DMS153 (cell line): ENCODE data around the gene MYRF.

Experiments used
- DNase-seq: peaks from one replicate; lab custom pipeline; 2025; lab: John Stamatoyannopoulos, UW

MYRF gene

DNA sequence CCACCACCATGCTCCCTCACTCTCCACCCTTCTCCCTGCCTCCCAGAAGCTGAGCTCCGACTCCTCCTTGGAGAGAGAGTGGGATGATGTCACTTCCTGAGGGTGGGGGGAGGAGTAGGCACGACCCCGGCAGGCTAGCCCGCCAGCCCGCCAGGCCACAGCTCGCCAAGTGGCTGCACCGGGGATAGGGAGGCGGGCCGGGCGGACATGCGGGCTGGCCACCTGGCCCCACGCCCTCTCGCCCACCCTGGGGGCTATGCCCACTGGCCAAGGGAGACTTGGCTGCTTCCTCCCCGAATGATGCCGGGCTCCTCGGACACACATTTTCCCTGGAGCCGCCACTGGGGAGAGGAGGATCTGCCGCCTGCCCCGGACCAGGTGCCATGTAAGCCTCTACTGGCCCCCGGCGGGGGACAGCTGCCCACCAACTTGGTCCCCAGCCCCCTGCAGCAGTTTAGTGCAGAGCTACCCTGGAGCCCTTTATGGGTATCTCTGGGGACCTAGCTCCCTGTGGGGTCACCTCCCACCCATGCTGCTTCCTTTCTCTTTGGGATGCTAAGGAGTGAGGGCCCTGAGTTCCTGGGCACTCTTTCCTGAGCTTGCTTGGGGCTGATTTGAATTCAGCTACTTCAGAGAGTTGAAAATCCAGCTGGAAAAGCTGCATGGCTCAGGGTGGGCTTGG, 33.7 kb upstream of the MYRF start:
- DNase-seq: no peak

DNA sequence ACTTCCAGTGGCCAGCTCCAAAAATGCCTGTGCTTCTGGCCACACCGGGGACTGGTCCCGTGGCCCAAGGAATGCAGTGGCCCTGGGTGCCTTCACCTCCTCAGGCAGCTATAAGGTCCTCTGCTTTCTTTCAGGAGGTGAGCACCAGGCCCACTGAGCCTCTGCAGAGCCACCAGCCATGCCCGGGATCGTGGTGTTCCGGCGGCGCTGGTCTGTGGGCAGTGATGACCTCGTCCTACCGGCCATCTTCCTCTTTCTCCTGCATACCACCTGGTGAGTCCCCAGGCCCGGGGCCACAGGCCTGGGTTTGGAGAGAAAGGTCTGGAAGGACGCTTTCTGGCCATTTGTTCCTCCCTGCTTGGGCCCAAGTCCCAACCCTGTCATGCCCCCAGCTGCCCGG, 32.5 kb upstream of the MYRF start:
- no peak for DNase-seq

- no peak for DNase-seq
These were observed 31.8 kb upstream of the MYRF start for GRCh38 chr11:61720597-61720996.

GRCh38 chr11:61724437-61724836, 28.0 kb upstream of the MYRF start:
- DNase-seq: no peak

- DNase-seq: no peak
These were observed 26.6 kb upstream of the MYRF start for GRCh38 chr11:61725781-61726231.

DNA sequence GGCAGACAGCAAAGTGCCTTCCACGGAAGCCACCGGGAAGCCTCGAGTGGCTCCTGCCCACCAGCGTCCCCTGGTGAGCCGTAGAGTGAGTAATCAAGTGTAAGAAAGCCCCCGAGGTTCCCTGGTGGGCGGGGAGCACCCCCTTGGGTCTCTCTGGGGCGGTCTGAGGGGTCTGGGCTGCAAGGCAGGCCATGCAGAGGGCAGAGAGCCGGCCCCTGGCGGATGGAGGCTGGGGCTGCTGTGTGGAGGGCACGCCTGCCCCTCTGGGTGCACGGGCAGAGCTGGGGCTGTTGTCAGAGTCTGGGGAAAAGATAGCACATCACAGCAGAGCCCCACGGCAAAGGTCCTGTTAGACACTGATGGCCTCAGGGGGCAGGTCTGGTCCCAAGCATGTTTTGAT, 25.7 kb upstream of the MYRF start:
- DNase-seq: no peak

DNA sequence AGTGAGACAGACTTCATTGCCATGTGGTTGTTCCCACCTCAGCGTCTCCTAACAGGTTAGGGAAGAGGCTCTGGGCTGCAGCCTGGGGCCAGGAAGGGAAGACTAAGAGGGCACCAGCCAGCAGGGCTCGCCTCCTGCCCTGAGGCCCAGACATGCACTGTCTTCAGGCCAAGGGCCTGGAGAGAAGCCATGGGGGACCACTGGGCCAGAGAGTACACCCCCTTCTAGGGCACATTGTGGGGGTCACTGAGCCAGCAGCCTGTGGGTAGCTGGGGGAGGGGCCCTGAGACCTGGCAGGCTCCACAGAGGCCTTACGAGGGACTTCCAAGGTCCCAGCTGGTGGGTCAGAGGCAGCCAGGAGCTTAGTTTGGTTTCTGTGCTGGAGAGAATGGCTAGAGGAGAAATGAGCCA, 25.0 kb upstream of the MYRF start:
- DNase-seq: no peak

GRCh38 chr11:61728066-61728939, 24.1 kb upstream of the MYRF start:
- DNase-seq: no peak

DNA sequence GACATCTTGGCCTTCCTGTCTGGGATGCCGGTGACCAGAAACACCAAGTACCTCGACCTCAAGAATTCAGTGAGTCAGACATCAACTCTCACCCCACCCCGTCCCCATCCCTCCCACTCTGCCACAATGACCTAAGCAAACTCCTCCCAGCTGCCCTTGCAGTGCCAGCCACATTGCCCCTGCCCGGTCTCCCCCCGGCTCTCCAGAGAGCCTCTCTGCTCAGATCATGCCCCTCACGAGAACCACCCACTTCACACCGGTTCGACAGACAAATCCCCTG, 23.6 kb upstream of the MYRF start:
- no peak for DNase-seq

- peak; percentile 94 for DNase-seq
These were observed 22.0 kb upstream of the MYRF start for GRCh38 chr11:61730240-61730994.

- no peak for DNase-seq
These were observed 21.1 kb upstream of the MYRF start for GRCh38 chr11:61731211-61731951.

DNA sequence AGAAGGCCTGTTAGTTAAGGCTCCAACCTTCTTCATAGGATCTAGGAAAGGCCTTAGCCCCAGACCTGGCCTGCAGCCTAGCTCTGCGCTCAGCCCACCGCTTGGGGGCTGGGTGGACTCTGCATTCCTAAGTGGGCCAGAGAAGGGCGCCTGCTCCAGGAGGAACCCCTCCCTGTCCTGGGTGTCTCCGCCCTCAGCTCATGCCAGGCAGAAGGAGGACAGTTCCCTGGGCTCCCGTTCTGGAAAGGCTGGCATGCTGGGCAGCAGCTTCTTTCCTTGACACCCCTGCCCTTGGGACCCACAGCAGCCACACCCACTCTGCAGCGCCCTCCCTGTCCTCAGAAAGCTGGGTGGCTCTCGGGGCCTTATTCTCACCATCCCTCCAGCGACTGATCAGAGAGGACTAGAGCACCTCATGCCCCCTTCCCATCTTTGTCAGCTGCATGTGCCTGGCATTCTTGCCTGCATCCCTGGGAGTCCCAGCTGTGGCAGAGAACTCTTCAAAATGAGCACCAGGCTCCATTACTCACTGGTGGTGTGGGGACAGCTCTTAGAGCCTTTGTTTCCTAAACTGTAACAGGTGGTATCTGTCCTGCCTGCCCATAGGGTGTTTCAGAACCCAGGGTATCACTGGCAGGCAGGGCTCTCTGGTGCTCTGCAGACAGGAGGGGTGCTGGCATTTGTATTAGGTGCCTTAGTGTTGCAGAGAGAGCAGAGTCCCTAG, 20.3 kb upstream of the MYRF start:
- no peak for DNase-seq

DNA sequence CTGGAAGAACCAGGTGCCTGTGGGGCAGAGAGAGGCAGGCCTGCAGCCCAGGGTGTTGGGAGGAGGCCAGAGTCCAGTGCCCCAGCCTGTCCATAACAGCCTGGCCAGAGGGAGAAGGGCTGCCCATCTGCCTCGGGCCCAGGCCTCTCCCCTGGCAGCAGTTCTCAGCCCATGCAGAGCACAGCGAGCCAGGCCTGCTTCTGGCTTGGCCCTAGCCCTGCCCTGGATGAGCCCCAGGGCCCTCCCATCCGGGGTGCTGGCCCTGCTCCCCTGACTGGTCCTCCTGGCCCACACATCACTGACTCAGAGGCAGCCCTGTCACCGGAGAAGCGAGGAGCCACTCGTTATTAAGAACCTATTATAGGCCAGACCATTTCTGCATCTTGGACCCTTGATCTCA, 19.7 kb upstream of the MYRF start:
- DNase-seq: no peak

DNA sequence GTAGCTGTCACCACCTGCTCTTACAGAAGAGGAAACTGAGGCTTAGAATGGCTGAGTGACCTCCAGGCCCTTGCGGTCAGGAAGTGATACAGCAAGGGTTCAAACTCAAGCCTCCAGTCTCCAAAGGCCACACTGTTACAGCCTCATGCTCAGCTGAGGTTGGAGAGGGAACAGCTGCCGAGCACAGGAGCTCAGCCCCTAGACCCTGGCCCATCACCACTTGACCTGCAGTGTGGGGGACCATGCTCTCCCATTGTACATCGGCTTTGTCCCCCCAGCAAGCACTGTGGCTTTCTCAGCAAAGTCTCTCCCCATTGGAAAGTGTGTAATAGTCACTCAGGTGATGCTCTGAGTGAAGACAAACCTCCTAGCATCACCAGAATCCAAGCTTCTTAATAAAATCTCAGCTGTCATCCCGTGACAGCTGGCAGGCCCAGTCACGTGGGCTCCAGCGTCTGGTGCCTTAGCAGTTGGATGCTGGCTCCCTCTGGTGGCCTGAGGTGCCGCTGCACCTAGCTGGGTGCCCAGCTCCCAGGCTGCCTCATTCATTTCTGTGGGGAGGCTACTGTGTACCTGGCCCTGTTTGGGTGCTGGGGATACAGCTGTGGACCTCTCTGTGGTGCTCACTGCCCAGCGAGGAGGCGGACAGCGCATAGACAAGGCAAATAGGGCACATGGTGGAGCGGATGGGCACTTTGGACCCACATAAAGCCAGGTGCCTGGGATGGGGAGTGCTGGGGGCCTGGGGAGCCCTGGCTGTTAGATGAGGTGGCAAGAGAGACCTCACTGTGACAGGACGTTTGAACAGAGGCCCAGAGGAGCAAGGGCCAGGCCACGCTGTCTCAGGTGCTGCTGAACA, 19.1 kb upstream of the MYRF start:
- peak; percentile 52 for DNase-seq

GRCh38 chr11:61734767-61735166, 17.7 kb upstream of the MYRF start:
- no peak for DNase-seq

GRCh38 chr11:61735391-61735790, 17.0 kb upstream of the MYRF start:
- no peak for DNase-seq

DNA sequence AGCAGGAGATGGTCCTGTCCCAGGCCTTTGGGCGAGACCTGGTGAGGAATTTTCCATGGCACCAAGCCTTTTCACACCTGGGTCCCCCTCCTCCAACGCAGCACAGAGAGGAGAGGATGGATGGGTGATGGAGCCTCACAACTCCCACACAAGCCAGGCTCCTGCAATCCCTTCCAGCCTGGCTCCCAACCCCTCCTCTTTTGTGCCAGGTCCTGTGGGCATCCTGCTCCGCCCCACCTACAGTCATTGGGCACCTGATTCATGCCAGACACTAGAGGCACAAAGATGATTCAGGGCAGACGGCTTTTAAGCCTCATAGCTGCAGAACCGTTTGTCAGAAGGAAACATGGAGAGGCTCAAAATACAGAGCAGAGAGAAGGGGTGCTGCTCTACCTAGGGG, 16.1 kb upstream of the MYRF start:
- DNase-seq: no peak

DNA sequence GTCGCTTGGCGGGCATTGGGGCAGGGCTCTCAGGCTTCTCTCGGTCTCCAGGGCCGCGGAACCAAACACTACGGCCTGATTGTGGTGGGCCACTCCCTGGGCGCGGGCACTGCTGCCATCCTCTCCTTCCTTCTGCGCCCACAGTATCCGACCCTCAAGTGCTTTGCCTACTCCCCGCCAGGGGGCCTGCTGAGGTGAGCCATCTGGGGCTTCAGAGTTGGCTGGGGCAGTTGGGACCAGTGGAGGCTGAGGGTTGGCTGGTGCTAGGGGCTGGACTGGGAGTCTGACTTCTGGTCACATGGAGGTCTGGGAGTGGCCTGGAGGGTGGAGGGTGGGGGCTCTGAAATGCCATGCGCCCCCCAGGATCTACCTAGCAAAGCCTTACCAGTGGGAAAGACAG, 15.3 kb upstream of the MYRF start:
- DNase-seq: no peak

DNA sequence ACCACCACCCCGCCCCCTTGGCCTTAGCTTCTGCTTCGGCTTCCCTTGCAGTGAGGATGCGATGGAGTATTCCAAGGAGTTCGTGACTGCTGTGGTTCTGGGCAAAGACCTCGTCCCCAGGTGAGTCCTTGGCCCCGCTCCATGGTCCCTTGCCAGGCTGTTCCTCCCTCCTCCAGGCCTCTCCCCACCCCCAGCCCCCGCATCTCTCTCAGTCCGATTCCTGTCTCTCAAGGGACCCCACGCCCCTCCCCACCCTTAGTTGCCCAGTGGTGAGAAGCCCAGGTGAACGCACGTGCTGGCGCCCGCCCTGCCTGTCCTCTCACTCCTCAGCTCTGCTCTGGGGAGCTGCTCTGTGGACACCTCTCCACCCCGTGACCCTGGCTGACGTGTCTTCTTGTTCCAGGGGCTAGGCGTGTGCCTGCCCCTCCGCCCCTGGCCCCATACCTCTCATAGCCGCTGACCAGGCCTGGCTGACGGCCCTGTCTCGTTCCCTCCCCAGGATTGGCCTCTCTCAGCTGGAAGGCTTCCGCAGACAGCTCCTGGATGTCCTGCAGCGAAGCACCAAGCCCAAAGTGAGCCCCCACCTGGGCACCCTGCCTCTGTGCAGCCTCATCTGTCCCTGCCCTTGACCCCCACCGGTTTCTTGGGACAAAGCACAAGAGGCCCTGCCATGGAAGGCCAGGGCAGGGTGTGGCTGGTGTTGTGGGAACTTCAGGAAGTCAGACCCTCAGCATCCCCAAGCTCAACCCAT, 14.6 kb upstream of the MYRF start:
- no peak for DNase-seq

DNA sequence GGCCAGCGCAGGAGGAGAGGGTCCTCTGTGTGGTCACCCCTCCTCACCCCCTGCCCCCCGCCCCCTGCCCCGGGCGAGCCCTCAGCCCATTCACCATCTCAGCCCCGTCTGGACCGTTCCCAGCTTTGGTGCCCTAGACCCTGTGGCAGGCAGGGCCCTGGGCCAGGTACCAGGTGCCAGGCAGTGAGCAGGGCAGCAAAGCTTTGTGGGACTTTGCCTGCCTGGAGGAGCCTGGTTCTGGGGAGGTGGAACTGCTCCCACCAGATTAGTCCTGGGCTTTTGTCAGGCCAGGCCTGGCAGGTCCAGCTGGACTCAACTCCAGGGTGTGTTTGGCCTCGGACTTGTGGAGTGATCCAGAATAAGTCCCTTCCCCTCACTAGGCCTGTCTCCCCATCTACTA, 13.7 kb upstream of the MYRF start:
- DNase-seq: no peak
